Smooth muscle cell (in vitro differentiated cells): Measurements from ENCODE around the gene HID1. TPM values are rescaled to one million over a fixed set of nuclear protein-coding genes. Genes with fewer than 3 reads are reported as not detected.
"Not testable (repeated sequence)": the region's sequence is repeated elsewhere in the genome, so short reads cannot be mapped to it uniquely, and the experiment has no call there.

Experiments
- DNase-seq: peaks from one replicate; lab custom pipeline; 2025; ENCODE audit not compliant: unreplicated experiment; lab: John Stamatoyannopoulos, UW
- H2AFZ ChIP-seq: fragments of 200-600 bp; sonication (generic); 2 replicates; pipeline ENCODE4 v1.6.0; 2016; ENCODE audit warnings: antibody characterized with exemption, low read depth, mild to moderate bottlenecking
- H3F3A ChIP-seq: fragments of 200-600 bp; sonication (generic); 2 replicates; pipeline ENCODE4 v1.6.0; 2017; ENCODE audit warnings: antibody characterized with exemption, low read depth
- H3K27ac ChIP-seq: fragments of 200-600 bp; sonication (generic); 2 replicates; pipeline ENCODE4 v1.5.1; 2016; ENCODE audit warnings: low read depth, mild to moderate bottlenecking
- H3K27me3 ChIP-seq: fragments of 200-600 bp; sonication (generic); 2 replicates; pipeline ENCODE4 v1.6.1; 2016; ENCODE audit warnings: low read depth, mild to moderate bottlenecking
- H3K36me3 ChIP-seq: fragments of 200-600 bp; sonication (generic); 2 replicates; pipeline ENCODE4 v1.5.1; 2016; ENCODE audit warnings: low read depth
- H3K4me1 ChIP-seq: fragments of 200-600 bp; sonication (generic); 2 replicates; pipeline ENCODE4 v1.5.1; 2016; ENCODE audit warnings: low read depth
- H3K4me2 ChIP-seq: fragments of 200-600 bp; sonication (generic); 2 replicates; pipeline ENCODE4 v1.6.0; 2016; ENCODE audit warnings: mild to moderate bottlenecking
- H3K4me3 ChIP-seq: fragments of 200-600 bp; sonication (generic); 2 replicates; pipeline ENCODE4 v1.5.1; 2016; ENCODE audit warnings: mild to moderate bottlenecking
- H3K79me2 ChIP-seq: fragments of 200-600 bp; sonication (generic); 2 replicates; pipeline ENCODE4 v1.6.0; 2016; ENCODE audit warnings: low read depth, mild to moderate bottlenecking
- H3K9ac ChIP-seq: fragments of 200-600 bp; sonication (generic); 2 replicates; pipeline ENCODE4 v1.6.0; 2016; ENCODE audit warnings: low read depth
- H3K9me3 ChIP-seq: fragments of 200-600 bp; sonication (generic); replicated peaks from 2 replicates; pipeline ENCODE4 v1.5.1; 2016; ENCODE audit warnings: low read depth
- H4K20me1 ChIP-seq: fragments of 200-600 bp; sonication (generic); 2 replicates; pipeline ENCODE4 v1.6.0; 2016; ENCODE audit warnings: low read depth
- CTCF ChIP-seq: fragments of 200-600 bp; sonication (generic); IDR thresholded peaks from 2 replicates; pipeline ENCODE4 v1.5.1; 2017; ENCODE audit warnings: borderline replicate concordance, mild to moderate bottlenecking, antibody characterized with exemption; ENCODE audit not compliant: insufficient read depth, poor library complexity, severe bottlenecking
- WGBS: methylation state at CpG from one replicate; pipeline ENCODE4 v1.1.7; 2016; ENCODE audit warnings: low lambda C conversion rate; 5-methylcytosine and 5-hydroxymethylcytosine counted together
- polyA plus RNA-seq: library from polyadenylated mRNA; unstranded; fragments of >200 nt; fragmentation: Nextera tagmentation; extraction: Ambion mirVana; gene quantifications from 2 replicates; pipeline ENCODE4 v1.2.1, GENCODE V29; 2016
- total RNA-seq: library from RNA; depleted of rRNA; stranded (reverse); fragments of >200 nt; gene quantifications from 2 replicates; pipeline ENCODE4 v1.2.3, GENCODE V29; 2014

Gene HID1
- total and polyA plus RNA-seq, 2 experiments from 2014 or later, result 3.3 to 8.8 TPM

- 97% methylated on average over 11 of the region's 11 CpGs for WGBS
- Histone ChIP-seq H3K27ac (no peak overlapping the region), H3K4me2 (no peak overlapping the region), H3K4me3 (no peak overlapping the region), H3K9ac (no peak overlapping the region), H2AFZ (no peak overlapping the region), H3F3A (no peaks in the 10 kb centered on the region), H3K27me3 (no peaks in the 10 kb centered on the region), H3K36me3 (no peaks in the 10 kb centered on the region), H4K20me1 (no peaks in the 10 kb centered on the region), H3K9me3 (no peaks in the 10 kb centered on the region), H3K4me1 (no peaks in the 10 kb centered on the region), H3K79me2 (no peaks in the 10 kb centered on the region)
- no peak for TF ChIP-seq CTCF
- DNase-seq, result no peak
Observed at GRCh38 chr17:74916851-74917199, 55.7 kb downstream of the HID1 start.

DNA sequence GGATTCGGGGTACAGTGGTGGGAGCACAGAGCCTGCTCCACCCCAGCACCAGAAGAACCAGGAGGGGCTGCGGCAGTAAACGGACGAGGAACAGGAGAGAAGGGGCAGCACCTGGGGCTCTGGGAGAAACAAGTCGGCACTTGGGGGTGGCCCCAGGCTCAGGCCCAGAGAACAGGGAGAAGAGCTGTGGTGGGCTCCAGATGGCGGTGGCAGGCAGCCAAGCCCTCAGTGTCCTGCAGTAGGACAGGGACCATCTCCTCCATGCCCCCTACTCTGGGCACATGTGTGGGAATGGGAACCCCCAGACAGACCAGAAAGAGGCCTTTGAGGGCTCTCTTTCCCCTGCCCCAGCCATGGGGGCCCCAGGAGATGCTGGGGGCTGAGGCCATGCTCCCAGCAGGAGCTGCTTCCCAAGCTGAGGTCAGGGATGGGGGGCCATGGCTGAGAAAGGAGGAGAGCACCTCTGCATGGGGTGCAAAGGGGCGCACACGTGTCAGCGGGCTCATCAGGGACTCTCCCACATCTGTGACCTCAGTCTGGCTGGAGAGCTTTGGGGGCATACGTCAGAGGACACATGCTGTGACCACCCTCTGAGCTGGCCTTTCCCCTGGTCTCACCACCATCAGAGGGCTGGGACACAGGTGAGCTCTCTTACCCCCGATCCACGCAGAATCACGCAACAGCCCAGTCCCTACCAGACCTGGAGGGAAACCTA, 56.3 kb downstream of the HID1 start:
- Histone ChIP-seq H3K4me2 (no peak overlapping the region), H3K27me3 (no peaks in the 10 kb centered on the region), H3K27ac (no peak overlapping the region), H4K20me1 (no peaks in the 10 kb centered on the region), H3K9me3 (no peaks in the 10 kb centered on the region), H3K79me2 (no peaks in the 10 kb centered on the region), H3K36me3 (no peaks in the 10 kb centered on the region), H3F3A (no peaks in the 10 kb centered on the region), H3K4me3 (no peak overlapping the region), H3K4me1 (no peaks in the 10 kb centered on the region), H2AFZ (no peak overlapping the region), H3K9ac (no peak overlapping the region)
- no peak for DNase-seq
- no peak for TF ChIP-seq CTCF
- 94% methylated on average over 13 of the region's 13 CpGs for WGBS

- H3K36me3 ChIP-seq, H3K4me3 ChIP-seq, H3K27me3 ChIP-seq, H4K20me1 ChIP-seq, H3K79me2 ChIP-seq, DNase-seq, H3K27ac ChIP-seq, H3K9ac ChIP-seq, H3K4me2 ChIP-seq, H3K9me3 ChIP-seq, H3F3A ChIP-seq, H3K4me1 ChIP-seq, H2AFZ ChIP-seq: not testable (repeated sequence)
- WGBS, result 81% methylated on average over 8 of the region's 8 CpGs
Observed at GRCh38 chr17:74911423-74911822, 61.1 kb downstream of the HID1 start.

- H3F3A ChIP-seq, H3K4me3 ChIP-seq, H2AFZ ChIP-seq, H3K36me3 ChIP-seq, DNase-seq, H3K27me3 ChIP-seq, H3K4me1 ChIP-seq, H3K9me3 ChIP-seq, H3K9ac ChIP-seq, H3K27ac ChIP-seq, H3K79me2 ChIP-seq, H4K20me1 ChIP-seq, H3K4me2 ChIP-seq: not testable (repeated sequence)
- 65% methylated on average over 4 of the region's 4 CpGs for WGBS
Observed at GRCh38 chr17:74909097-74909496, 63.5 kb downstream of the HID1 start.

- WGBS, result 94% methylated on average over 23 of the region's 34 CpGs
- Histone ChIP-seq H3K9me3 (no peaks in the 10 kb centered on the region), H3K79me2 (no peaks in the 10 kb centered on the region), H3F3A (no peaks in the 10 kb centered on the region), H3K4me1 (no peaks in the 10 kb centered on the region), H2AFZ (no peak overlapping the region), H3K4me2 (no peak overlapping the region), H3K9ac (no peak overlapping the region), H3K27ac (no peak overlapping the region), H3K4me3 (no peak overlapping the region), H4K20me1 (no peaks in the 10 kb centered on the region), H3K36me3 (no peaks in the 10 kb centered on the region), H3K27me3 (no peaks in the 10 kb centered on the region)
- DNase-seq, result no peak
- TF ChIP-seq CTCF, result no peak
Observed at GRCh38 chr17:74907012-74907411, 65.5 kb downstream of the HID1 start.

DNA sequence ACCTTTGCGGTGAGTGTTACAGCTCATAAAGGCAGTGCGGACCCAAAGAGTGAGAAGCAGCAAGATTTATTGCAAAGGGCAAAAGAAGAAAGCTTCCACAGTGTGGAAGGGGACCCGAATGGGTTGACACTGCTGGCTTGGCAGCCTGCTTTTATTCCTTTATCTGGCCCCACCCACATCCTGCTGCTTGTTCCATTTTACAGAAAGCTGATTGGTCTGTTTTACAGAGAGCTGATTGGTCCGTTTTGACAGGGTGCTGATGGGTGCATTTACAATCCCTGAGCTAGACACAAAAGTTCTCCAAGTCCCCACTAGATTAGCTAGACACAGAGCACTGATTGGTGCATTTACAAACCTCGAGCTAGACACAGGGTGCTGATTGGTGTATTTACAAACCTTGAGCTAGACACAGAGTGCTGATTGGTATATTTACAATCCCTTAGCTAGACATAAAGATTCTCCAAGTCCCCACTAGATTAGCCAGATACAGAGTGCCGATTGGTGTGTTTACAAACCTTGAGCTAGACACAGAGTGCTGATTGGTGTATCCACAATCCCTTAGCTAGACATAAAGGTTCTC, 66.3 kb downstream of the HID1 start:
- not testable (repeated sequence) for H4K20me1 ChIP-seq, H3F3A ChIP-seq, H3K9ac ChIP-seq, H3K4me2 ChIP-seq, H3K27me3 ChIP-seq, H3K79me2 ChIP-seq, H3K36me3 ChIP-seq, H2AFZ ChIP-seq, H3K9me3 ChIP-seq, H3K27ac ChIP-seq, H3K4me3 ChIP-seq, DNase-seq, H3K4me1 ChIP-seq
- 83% methylated on average over 6 of the region's 6 CpGs for WGBS
